B cell (primary cell): ENCODE results near the gene FRMD4A. TPM values are rescaled to one million over a fixed set of nuclear protein-coding genes. Genes with fewer than 3 reads are reported as not detected.

Experiments
- ATAC-seq: fragments of 200-7000 bp; cut with Tn5 transposase; one replicate; pipeline ENCODE4 v1.10.0; 2021; ENCODE audit warnings: low read depth, mild to moderate bottlenecking, moderate number of reproducible peaks, moderate library complexity
- CTCF ChIA-PET: fragments of 350-600 bp; sonication (Branson Sonifier 250); formaldehyde crosslinking; loops from one replicate; lab custom pipeline; 2021; ENCODE audit warnings: antibody characterized with exemption, inconsistent platforms; lab: Charles Lee
- POLR2A ChIA-PET: fragments of 350-600 bp; sonication (Branson Sonifier 250); formaldehyde crosslinking; loops from one replicate; lab custom pipeline; 2021; ENCODE audit warnings: antibody characterized with exemption; lab: Charles Lee
- DNase-seq: peaks from one replicate; pipeline ENCODE4 v3.0.0; 2013
- H2AFZ ChIP-seq: 2 replicates; pipeline ENCODE4 v1.6.1; 2012; ENCODE audit warnings: mild to moderate bottlenecking, low read depth, low read length; ENCODE audit not compliant: insufficient read depth, poor library complexity, severe bottlenecking
- H3K27ac ChIP-seq, 2 donors: 1 replicate in 1 of 2; 2 replicates in 1 of 2; pipeline ENCODE4 v1.5.1; 2012 to 2013; ENCODE audit warnings: low read length in 2 of 2, mild to moderate bottlenecking in 2 of 2, moderate library complexity in 1 of 2
- H3K27me3 ChIP-seq, 4 experiments: fragments of 200-600 bp in 1 of 4; sonication (generic) in 1 of 4; replicated peaks in 1 of 4; 1 replicate in 2 of 4; 2 replicates in 2 of 4; pipeline versions ENCODE4 v1.6.1 to v1.7.0; 2013 to 2016; ENCODE audit warnings: low read length in 3 of 4, mild to moderate bottlenecking in 2 of 4, mixed read lengths in 1 of 4, moderate library complexity in 1 of 4; ENCODE audit not compliant: insufficient read depth in 4 of 4, control insufficient read depth in 3 of 4; ENCODE audit errors: control extremely low read depth in 1 of 4
- H3K36me3 ChIP-seq, 2 experiments: replicated peaks in 1 of 2; 1 replicate in 1 of 2; 2 replicates in 1 of 2; pipeline versions ENCODE4 v1.6.1 to v1.7.1; 2013; ENCODE audit warnings: low read length in 1 of 2; ENCODE audit not compliant: insufficient read depth in 2 of 2, control insufficient read depth in 1 of 2; ENCODE audit errors: control extremely low read depth in 1 of 2, extremely low read depth in 1 of 2
- H3K4me1 ChIP-seq, 2 donors: fragments of 200-600 bp in 1 of 2; sonication (generic) in 1 of 2; 1 replicate in 1 of 2; 2 replicates in 1 of 2; pipeline versions ENCODE4 v1.5.1 to v1.6.1; 2013 to 2017; ENCODE audit warnings: low read length in 2 of 2; ENCODE audit not compliant: control insufficient read depth in 2 of 2, insufficient read depth in 2 of 2
- H3K4me2 ChIP-seq: replicated peaks from 2 replicates; pipeline ENCODE3; 2012; ENCODE audit warnings: mild to moderate bottlenecking, low read depth, low read length; ENCODE audit not compliant: poor library complexity, severe bottlenecking
- H3K4me3 ChIP-seq, 5 experiments: fragments of 200-600 bp in 1 of 5; sonication (generic) in 1 of 5; 1 replicate in 3 of 5; 2 replicates in 2 of 5; pipeline versions ENCODE4 v1.5.1 to v1.7.0; 2011 to 2016; ENCODE audit warnings: low read length in 4 of 5, mild to moderate bottlenecking in 4 of 5, low read depth in 2 of 5, control low read depth in 1 of 5, moderate library complexity in 1 of 5; ENCODE audit not compliant: insufficient read depth in 1 of 5; ENCODE audit errors: control extremely low read depth in 1 of 5, extremely low read depth in 1 of 5
- H3K79me2 ChIP-seq: fragments of 200-600 bp; sonication (generic); one replicate; pipeline ENCODE4 v1.6.0; 2016; ENCODE audit warnings: low read length; ENCODE audit not compliant: control insufficient read depth, insufficient read depth
- H3K9ac ChIP-seq: fragments of 200-600 bp; sonication (generic); 2 replicates; pipeline ENCODE4 v1.6.1; 2017; ENCODE audit warnings: mild to moderate bottlenecking, low read length, moderate library complexity
- H3K9me3 ChIP-seq, 3 donors: one replicate each; pipeline versions ENCODE4 v1.6.1 to v1.7.1; 2013; ENCODE audit warnings: low read length in 2 of 3; ENCODE audit not compliant: control insufficient read depth in 2 of 3, insufficient read depth in 1 of 3; ENCODE audit errors: control extremely low read depth in 1 of 3
- H4K20me1 ChIP-seq: 2 replicates; pipeline ENCODE4 v1.6.0; 2012; ENCODE audit warnings: mild to moderate bottlenecking, low read length; ENCODE audit not compliant: insufficient read depth, control insufficient read depth, poor library complexity, severe bottlenecking
- H3K27ac Mint-ChIP-seq: one replicate; pipeline ENCODE4 v1.8.0; 2021; ENCODE audit warnings: mixed read lengths
- H3K27me3 Mint-ChIP-seq: one replicate; pipeline ENCODE4 v1.8.0; 2021; ENCODE audit warnings: mixed read lengths
- H3K4me1 Mint-ChIP-seq: one replicate; pipeline ENCODE4 v1.8.0; 2021; ENCODE audit warnings: mixed read lengths
- H3K4me3 Mint-ChIP-seq: one replicate; pipeline ENCODE4 v1.8.0; 2021; ENCODE audit warnings: mixed read lengths
- H3K9me3 Mint-ChIP-seq: one replicate; pipeline ENCODE4 v1.8.0; 2022; ENCODE audit warnings: mixed read lengths; ENCODE audit not compliant: insufficient read depth
- CTCF ChIP-seq: fragments of 200-600 bp; IDR thresholded peaks from one replicate; pipeline ENCODE4 v1.8.0; 2022; ENCODE audit warnings: antibody characterized with exemption, mild to moderate bottlenecking
- EZH2 ChIP-seq: IDR thresholded peaks from 2 replicates; pipeline ENCODE4 v1.6.1; 2012; ENCODE audit warnings: borderline replicate concordance, low read depth, mild to moderate bottlenecking, moderate library complexity, low read length; ENCODE audit not compliant: insufficient read depth, poor library complexity, severe bottlenecking
- WGBS: methylation state at CpG from one replicate; pipeline ENCODE4 v1.1.5; 2013; ENCODE audit warnings: missing lambda C conversion rate; ENCODE audit not compliant: insufficient coverage; 5-methylcytosine and 5-hydroxymethylcytosine counted together
- intact Hi-C: fragments of 100-400 bp; cut with micrococcal nuclease; formaldehyde crosslinking; loops from one replicate; pipeline ENCODE4 v1.10.0; 2022
- polyA plus RNA-seq: library from polyadenylated mRNA; depleted of rRNA; stranded (reverse); fragments of >200 nt; gene quantifications from 2 replicates; pipeline ENCODE4 v1.2.3, GENCODE V29; 2012
- total RNA-seq, 2 donors: library from RNA; stranded (reverse); fragments of 120-200 nt in 1 of 2; gene quantifications; 1 replicate in 1 of 2; 2 replicates in 1 of 2; pipeline versions ENCODE4 v1.2.3 to v1.2.4, GENCODE V29; 2013 to 2022

FRMD4A gene
- total and polyA plus RNA-seq, 2 donors (not counting 1 experiment from before 2014, with no cell fraction given), result 0.76 to 3.4 TPM

- no peak overlapping the region for H3K4me2 ChIP-seq
- intact Hi-C loops, result no loop called here
- WGBS, result 99% methylated on average over 6 of the region's 11 CpGs
- H3K9ac ChIP-seq, result no peak overlapping the region
- no peaks in the 10 kb centered on the region for H3K4me1 ChIP-seq
- ChIA-PET POLR2A (no interaction called here), CTCF (no interaction called here)
- H3K27ac ChIP-seq, result no peak overlapping the region
- H3K4me3 ChIP-seq, result no peak overlapping the region
- no peak for TF ChIP-seq EZH2
- no peak for TF ChIP-seq CTCF
- no peaks in the 10 kb centered on the region for H3K79me2 ChIP-seq
- Mint-ChIP-seq H3K4me3 (no peak overlapping the region), H3K27me3 (peaks cover 32% of the 10 kb centered on the region), H3K27ac (no peak overlapping the region), H3K9me3 (peaks cover 3% of the 10 kb centered on the region), H3K4me1 (no peaks in the 10 kb centered on the region)
- H3K36me3 ChIP-seq, result no peaks in the 10 kb centered on the region
- no peak for DNase-seq
- H3K9me3 ChIP-seq, result peaks cover 0 to 9% (median 0%) of the 10 kb centered on the region in 3 donors
- no peaks in the 10 kb centered on the region for H4K20me1 ChIP-seq
- ATAC-seq, result no peak
- H2AFZ ChIP-seq, result no peak overlapping the region
- peaks cover 0 to 4% (median 1%) of the 10 kb centered on the region in 4 experiments for H3K27me3 ChIP-seq
These were observed 268.0 kb downstream of the FRMD4A start for GRCh38 chr10:14062528-14063260.

GRCh38 chr10:14060320-14061070, 270.2 kb downstream of the FRMD4A start:
- no peaks in the 10 kb centered on the region for H3K79me2 ChIP-seq
- ChIA-PET POLR2A (no interaction called here), CTCF (no interaction called here)
- H3K27me3 Mint-ChIP-seq, result peaks cover 30% of the 10 kb centered on the region
- no peak for ATAC-seq
- no peaks in the 10 kb centered on the region for H4K20me1 ChIP-seq
- no peak overlapping the region for H2AFZ ChIP-seq
- no peak overlapping the region for H3K4me3 ChIP-seq
- H3K9me3 Mint-ChIP-seq, result no peaks in the 10 kb centered on the region
- H3K27me3 ChIP-seq, result peaks cover 0 to 4% (median 1%) of the 10 kb centered on the region in 4 experiments
- H3K36me3 ChIP-seq, result no peaks in the 10 kb centered on the region
- H3K4me1 ChIP-seq, result no peaks in the 10 kb centered on the region
- no peak overlapping the region for H3K27ac Mint-ChIP-seq
- no peak overlapping the region for H3K4me3 Mint-ChIP-seq
- WGBS, result 89% methylated on average over 1 of the region's 2 CpGs
- no peak for TF ChIP-seq EZH2
- H3K4me1 Mint-ChIP-seq, result no peaks in the 10 kb centered on the region
- H3K27ac ChIP-seq, result no peak overlapping the region
- H3K9me3 ChIP-seq, result no peaks in the 10 kb centered on the region
- no peak overlapping the region for H3K9ac ChIP-seq
- intact Hi-C loops, result no loop called here
- no peak overlapping the region for H3K4me2 ChIP-seq
- DNase-seq, result no peak
